ENCODE measurements around the gene ATP2A2.

The ATP2A2 gene

GRCh38 chr12:110256780-110257431, 24.1 kb upstream of the ATP2A2 start:
- no peak overlapping the region for H3K4me3 ChIP-seq (ENCODE audit: control insufficient read depth, low read depth, low read length)
- TF ChIP-seq CTCF (conservative IDR thresholded peaks at IDR 0.05; ENCODE audit: control insufficient read depth, insufficient read depth, low read depth, low read length), result no peak
- no peak for DNase-seq (ENCODE audit: low read depth)

- H3K4me3 ChIP-seq (ENCODE audit: control insufficient read depth, low read depth, low read length), result no peak overlapping the region
- DNase-seq (ENCODE audit: low read depth), result no peak
- no peak for TF ChIP-seq CTCF (conservative IDR thresholded peaks at IDR 0.05; ENCODE audit: control insufficient read depth, insufficient read depth, low read depth, low read length)
Measured at GRCh38 chr12:110258466-110258865, 22.6 kb upstream of the ATP2A2 start.

GRCh38 chr12:110262442-110263388, 18.3 kb upstream of the ATP2A2 start:
- no peak for DNase-seq (ENCODE audit: low read depth)
- no peak for TF ChIP-seq CTCF (conservative IDR thresholded peaks at IDR 0.05; ENCODE audit: control insufficient read depth, insufficient read depth, low read depth, low read length)

GRCh38 chr12:110266381-110266960, 14.6 kb upstream of the ATP2A2 start:
- TF ChIP-seq CTCF (conservative IDR thresholded peaks at IDR 0.05; ENCODE audit: control insufficient read depth, insufficient read depth, low read depth, low read length), result no peak
- DNase-seq (ENCODE audit: low read depth), result no peak
- H3K4me3 ChIP-seq (ENCODE audit: control insufficient read depth, low read depth, low read length), result no peak overlapping the region

More at GRCh38 chr12:110262442-110263388, 18.3 kb upstream of the ATP2A2 start:
- no peak overlapping the region for H3K4me3 ChIP-seq (ENCODE audit: control insufficient read depth, low read depth, low read length)

GRCh38 chr12:110266980-110267620, 13.9 kb upstream of the ATP2A2 start:
- no peak overlapping the region for H3K4me3 ChIP-seq (ENCODE audit: control insufficient read depth, low read depth, low read length)
- TF ChIP-seq CTCF (conservative IDR thresholded peaks at IDR 0.05; ENCODE audit: control insufficient read depth, insufficient read depth, low read depth, low read length), result no peak
- peak; percentile 86 for DNase-seq (ENCODE audit: low read depth)

- TF ChIP-seq CTCF (conservative IDR thresholded peaks at IDR 0.05; ENCODE audit: control insufficient read depth, insufficient read depth, low read depth, low read length), result no peak
- peak; percentile 82 for DNase-seq (ENCODE audit: low read depth)
- no peak overlapping the region for H3K4me3 ChIP-seq (ENCODE audit: control insufficient read depth, low read depth, low read length)
Measured at GRCh38 chr12:110269622-110270124, 11.4 kb upstream of the ATP2A2 start.

Measured in fibroblast of mammary gland (primary cell).